Measurements from ENCODE around the gene POT1.
"Not testable (repeated sequence)": the region's sequence is repeated elsewhere in the genome, so short reads cannot be mapped to it uniquely, and the experiment has no call there.

Gene POT1

GRCh38 chr7:124929467-124930172 is at the start of gene POT1:
POT1 (minus strand) TSS chr7:124929825; CDS start chr7:124897173, 32,652 bp downstream.
- Mint-ChIP-seq H3K36me3 (ENCODE audit: low read depth) (peaks cover 17% of the 10 kb centered on the region), H3K27ac (peak within 1 kb of the TSS; percentile 94), H3K4me1 (peaks cover 42% of the 10 kb centered on the region), H3K9me3 (no peaks in the 10 kb centered on the region), H3K27me3 (no peaks in the 10 kb centered on the region), H3K4me3 (peak within 1 kb of the TSS; percentile 96)
- peak; percentile 100 for ATAC-seq
- DNase-seq = peak; percentile 97

- not testable (repeated sequence) for H3K36me3 Mint-ChIP-seq (ENCODE audit: low read depth); DNase-seq; H3K4me3 Mint-ChIP-seq; H3K4me1 Mint-ChIP-seq; H3K27ac Mint-ChIP-seq; ATAC-seq; H3K27me3 Mint-ChIP-seq
- peaks cover 14% of the 10 kb centered on the region for H3K9me3 Mint-ChIP-seq
Observed at GRCh38 chr7:124975131-124975530, 45.5 kb upstream of the POT1 start.

- Mint-ChIP-seq H3K4me3 (no peak overlapping the region), H3K9me3 (no peaks in the 10 kb centered on the region), H3K4me1 (no peaks in the 10 kb centered on the region)
Observed at GRCh38 chr7:124965553-124965952, 35.9 kb upstream of the POT1 start.

GRCh38 chr7:124959676-124960075 is 30.1 kb upstream of the POT1 start:
- Mint-ChIP-seq H3K36me3 (ENCODE audit: low read depth) (peaks cover 6% of the 10 kb centered on the region), H3K27ac (no peak overlapping the region), H3K9me3 (peaks cover 12% of the 10 kb centered on the region), H3K4me1 (no peaks in the 10 kb centered on the region), H3K27me3 (no peaks in the 10 kb centered on the region), H3K4me3 (no peak overlapping the region)
- no peak for DNase-seq
- no peak for ATAC-seq

More at GRCh38 chr7:124965553-124965952, 35.9 kb upstream of the POT1 start:
- Mint-ChIP-seq H3K27ac (no peak overlapping the region), H3K27me3 (no peaks in the 10 kb centered on the region), H3K36me3 (ENCODE audit: low read depth) (no peaks in the 10 kb centered on the region)
- no peak for ATAC-seq
- DNase-seq = no peak

GRCh38 chr7:124957952-124958351 is 28.3 kb upstream of the POT1 start:
- H3K36me3 Mint-ChIP-seq (ENCODE audit: low read depth); H3K27me3 Mint-ChIP-seq; H3K4me1 Mint-ChIP-seq; DNase-seq; H3K4me3 Mint-ChIP-seq; ATAC-seq; H3K27ac Mint-ChIP-seq: not testable (repeated sequence)
- H3K9me3 Mint-ChIP-seq = peaks cover 12% of the 10 kb centered on the region

- H3K4me3 Mint-ChIP-seq = no peak overlapping the region
- peaks cover 12% of the 10 kb centered on the region for H3K9me3 Mint-ChIP-seq
- no peaks in the 10 kb centered on the region for H3K4me1 Mint-ChIP-seq
- H3K27ac Mint-ChIP-seq = no peak overlapping the region
- H3K36me3 Mint-ChIP-seq (ENCODE audit: low read depth) = peaks cover 6% of the 10 kb centered on the region
- ATAC-seq = no peak
- DNase-seq = no peak
- no peaks in the 10 kb centered on the region for H3K27me3 Mint-ChIP-seq
Observed at GRCh38 chr7:124956160-124956559, 26.5 kb upstream of the POT1 start.

- Mint-ChIP-seq H3K27ac (no peak overlapping the region), H3K4me3 (no peak overlapping the region), H3K9me3 (peaks cover 12% of the 10 kb centered on the region), H3K4me1 (no peaks in the 10 kb centered on the region), H3K36me3 (ENCODE audit: low read depth) (peaks cover 6% of the 10 kb centered on the region), H3K27me3 (no peaks in the 10 kb centered on the region)
- DNase-seq (no peak), ATAC-seq (no peak)
Observed at GRCh38 chr7:124954790-124955189, 25.2 kb upstream of the POT1 start.

- no peak overlapping the region for H3K27ac Mint-ChIP-seq
- no peaks in the 10 kb centered on the region for H3K4me1 Mint-ChIP-seq
- ATAC-seq = no peak
- H3K27me3 Mint-ChIP-seq = peaks cover 2% of the 10 kb centered on the region
- no peak overlapping the region for H3K4me3 Mint-ChIP-seq
- no peaks in the 10 kb centered on the region for H3K36me3 Mint-ChIP-seq (ENCODE audit: low read depth)
- H3K9me3 Mint-ChIP-seq = peaks cover 6% of the 10 kb centered on the region
- no peak for DNase-seq
Observed at GRCh38 chr7:124945680-124946079, 16.1 kb upstream of the POT1 start.

GRCh38 chr7:124943472-124943871 is 13.8 kb upstream of the POT1 start:
- no peak overlapping the region for H3K27ac Mint-ChIP-seq

GRCh38 chr7:124942399-124942798 is 12.8 kb upstream of the POT1 start:
- Mint-ChIP-seq H3K4me1 (no peaks in the 10 kb centered on the region), H3K4me3 (no peak overlapping the region), H3K27ac (no peak overlapping the region), H3K9me3 (no peaks in the 10 kb centered on the region), H3K27me3 (peaks cover 2% of the 10 kb centered on the region), H3K36me3 (ENCODE audit: low read depth) (no peaks in the 10 kb centered on the region)
- no peak for DNase-seq
- ATAC-seq = no peak

More at GRCh38 chr7:124943472-124943871, 13.8 kb upstream of the POT1 start:
- H3K9me3 Mint-ChIP-seq = peaks cover 6% of the 10 kb centered on the region
- ATAC-seq (no peak), DNase-seq (no peak)
- peaks cover 2% of the 10 kb centered on the region for H3K27me3 Mint-ChIP-seq
- H3K36me3 Mint-ChIP-seq (ENCODE audit: low read depth) = no peaks in the 10 kb centered on the region
- no peak overlapping the region for H3K4me3 Mint-ChIP-seq
- H3K4me1 Mint-ChIP-seq = no peaks in the 10 kb centered on the region

- H3K36me3 Mint-ChIP-seq (ENCODE audit: low read depth) = no peaks in the 10 kb centered on the region
- ATAC-seq (no peak), DNase-seq (no peak)
- no peaks in the 10 kb centered on the region for H3K4me1 Mint-ChIP-seq
- H3K4me3 Mint-ChIP-seq = no peak overlapping the region
- no peaks in the 10 kb centered on the region for H3K9me3 Mint-ChIP-seq
- H3K27ac Mint-ChIP-seq = no peak overlapping the region
- no peaks in the 10 kb centered on the region for H3K27me3 Mint-ChIP-seq
Observed at GRCh38 chr7:124940306-124940705, 10.7 kb upstream of the POT1 start.

- no peak overlapping the region for H3K4me3 Mint-ChIP-seq
- no peaks in the 10 kb centered on the region for H3K27me3 Mint-ChIP-seq
- no peaks in the 10 kb centered on the region for H3K9me3 Mint-ChIP-seq
- no peaks in the 10 kb centered on the region for H3K36me3 Mint-ChIP-seq (ENCODE audit: low read depth)
- no peak overlapping the region for H3K27ac Mint-ChIP-seq
- DNase-seq (no peak), ATAC-seq (no peak)
- peaks cover 3% of the 10 kb centered on the region for H3K4me1 Mint-ChIP-seq
Observed at GRCh38 chr7:124938128-124938527, 8.5 kb upstream of the POT1 start.

GRCh38 chr7:124937076-124937475 is 7.5 kb upstream of the POT1 start:
- no peak for DNase-seq
- Mint-ChIP-seq H3K4me3 (no peak overlapping the region), H3K36me3 (ENCODE audit: low read depth) (no peaks in the 10 kb centered on the region), H3K27ac (no peak overlapping the region), H3K27me3 (no peaks in the 10 kb centered on the region), H3K4me1 (peaks cover 3% of the 10 kb centered on the region), H3K9me3 (no peaks in the 10 kb centered on the region)
- ATAC-seq = no peak

GRCh38 chr7:124934841-124935240 is 5.2 kb upstream of the POT1 start:
- DNase-seq = no peak
- ATAC-seq = no peak
- Mint-ChIP-seq H3K27me3 (no peaks in the 10 kb centered on the region), H3K9me3 (no peaks in the 10 kb centered on the region), H3K27ac (no peak overlapping the region), H3K36me3 (ENCODE audit: low read depth) (no peaks in the 10 kb centered on the region), H3K4me3 (no peak overlapping the region), H3K4me1 (peaks cover 6% of the 10 kb centered on the region)

GRCh38 chr7:124930655-124931597 is 1.3 kb upstream of the POT1 start:
- no peak overlapping the region for H3K4me3 Mint-ChIP-seq
- H3K9me3 Mint-ChIP-seq = no peaks in the 10 kb centered on the region
- peaks cover 8% of the 10 kb centered on the region for H3K36me3 Mint-ChIP-seq (ENCODE audit: low read depth)
- H3K27me3 Mint-ChIP-seq = no peaks in the 10 kb centered on the region
- DNase-seq = no peak
- H3K4me1 Mint-ChIP-seq = peaks cover 32% of the 10 kb centered on the region
- no peak overlapping the region for H3K27ac Mint-ChIP-seq
- ATAC-seq = no peak
